Spinal cord (tissue), 10 donors: ENCODE results near the gene UNCX. TPM values are rescaled to one million over a fixed set of nuclear protein-coding genes. Genes with fewer than 3 reads are reported as not detected.
A peak's percentile ranks its signal among the peaks of the same experiment; 100 is the strongest.
"Not testable (repeated sequence)": the region's sequence is repeated elsewhere in the genome, so short reads cannot be mapped to it uniquely, and the experiment has no call there.

Source experiments
- DNase-seq, 6 donors: peaks; one replicate each; pipeline versions ENCODE4 v3.0.0 to v3.0.0-alpha.2; 2013 to 2015; ENCODE audit warnings: low spot score in 6 of 6, low read depth in 4 of 6
- H3K27ac ChIP-seq: one replicate; pipeline ENCODE4 v1.5.1; 2013; ENCODE audit warnings: low read depth, low read length, control low read depth
- H3K27me3 ChIP-seq: one replicate; pipeline ENCODE4 v1.6.1; 2013; ENCODE audit warnings: low read length; ENCODE audit not compliant: control insufficient read depth, insufficient read depth
- H3K36me3 ChIP-seq: one replicate; pipeline ENCODE4 v1.6.1; 2013; ENCODE audit warnings: low read length; ENCODE audit not compliant: control insufficient read depth, insufficient read depth
- H3K4me1 ChIP-seq: one replicate; pipeline ENCODE4 v1.6.1; 2013; ENCODE audit warnings: low read length; ENCODE audit not compliant: control insufficient read depth, insufficient read depth
- H3K4me3 ChIP-seq: one replicate; pipeline ENCODE4 v1.5.1; 2013; ENCODE audit warnings: low read depth, low read length, control low read depth
- H3K9me3 ChIP-seq: one replicate; pipeline ENCODE4 v1.6.1; 2013; ENCODE audit warnings: low read length; ENCODE audit not compliant: control insufficient read depth, insufficient read depth
- WGBS: methylation state at CpG from one replicate; pipeline ENCODE4 v1.1.5; 2013; ENCODE audit warnings: missing lambda C conversion rate; ENCODE audit not compliant: insufficient coverage; 5-methylcytosine and 5-hydroxymethylcytosine counted together
- polyA plus RNA-seq, 2 donors: library from polyadenylated mRNA; unstranded; fragments of 120-200 nt; gene quantifications; one replicate each; pipeline ENCODE4 v1.2.1, GENCODE V29; 2013; ENCODE audit not compliant: insufficient read length in 2 of 2
- total RNA-seq, 2 donors: library from RNA; depleted of rRNA in 1 of 2; stranded (reverse); fragments of 120-200 nt in 1 of 2; fragments of >200 nt in 1 of 2; gene quantifications; one replicate each; pipeline versions ENCODE4 v1.2.3 to v1.2.4, GENCODE V29; 2013 to 2014
- donor health status: healthy.

The UNCX gene
- total and polyA plus RNA-seq, 4 donors = 0.69 to 3.9 (median 2.8) TPM

DNA sequence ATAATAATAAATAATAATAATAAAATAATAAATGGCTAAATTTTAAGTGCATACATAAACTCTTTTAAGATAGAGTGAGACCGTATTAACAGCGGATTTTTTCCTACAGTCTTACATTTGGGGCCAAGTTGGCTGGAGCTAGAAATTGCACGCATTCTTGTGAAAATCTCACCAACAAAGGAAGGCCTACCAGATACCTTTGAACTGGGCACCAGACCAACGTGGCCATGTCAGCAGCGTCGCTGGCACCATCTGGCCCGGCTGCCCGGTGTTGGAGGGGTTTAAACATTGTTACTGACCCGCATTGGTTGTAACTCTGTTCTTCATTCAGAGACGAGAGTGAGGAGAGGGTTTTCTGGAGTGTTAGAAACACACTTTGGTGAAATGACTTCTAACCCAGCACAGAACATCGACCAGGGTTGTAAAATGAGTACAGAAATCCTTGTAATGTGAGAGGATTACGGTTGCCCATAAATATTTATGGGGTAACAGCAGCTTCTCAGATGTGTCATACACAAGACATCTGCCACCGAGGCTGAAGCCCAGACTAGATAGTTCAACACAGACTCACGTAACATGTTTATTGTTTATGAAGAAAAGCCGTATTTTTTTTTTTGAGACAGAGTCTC is 34.6 kb upstream of the UNCX start:
- WGBS = 38% methylated on average over 9 of the region's 15 CpGs

DNA sequence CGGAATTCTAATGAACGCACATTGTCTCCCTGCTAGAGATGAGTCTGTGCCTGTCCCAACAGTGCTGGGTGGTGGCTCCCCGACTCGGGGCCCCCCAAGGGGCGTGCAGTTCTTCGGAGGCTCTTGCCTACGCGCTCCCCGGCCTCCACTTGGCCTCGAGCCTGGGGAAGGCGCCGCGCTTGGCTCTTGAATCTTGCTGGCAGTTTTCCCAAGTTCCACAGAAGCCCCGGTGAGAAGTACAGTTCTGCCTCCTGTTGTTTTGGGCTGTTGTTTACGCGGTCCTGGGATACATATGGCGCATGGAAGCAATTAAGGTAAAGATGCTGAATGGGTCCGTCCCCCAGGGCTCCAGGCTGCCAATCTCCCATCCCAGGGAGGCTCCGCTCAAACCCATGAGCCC is 32.6 kb upstream of the UNCX start:
- WGBS = 42% methylated on average over 17 of the region's 19 CpGs
- Histone ChIP-seq H3K4me1 (peaks cover 7% of the 10 kb centered on the region), H3K36me3 (no peaks in the 10 kb centered on the region), H3K9me3 (no peaks in the 10 kb centered on the region), H3K4me3 (no peak overlapping the region), H3K27me3 (peaks cover 6% of the 10 kb centered on the region), H3K27ac (no peak overlapping the region)
- peak in 2 of 6 donors; percentile 51 to 89 for DNase-seq

More for the DNA sequence above, 34.6 kb upstream of the UNCX start:
- Histone ChIP-seq H3K27me3 (peaks cover 14% of the 10 kb centered on the region), H3K27ac (no peak overlapping the region), H3K9me3 (no peaks in the 10 kb centered on the region), H3K4me1 (peaks cover 13% of the 10 kb centered on the region), H3K36me3 (no peaks in the 10 kb centered on the region), H3K4me3 (no peak overlapping the region)
- peak in 1 of 6 donors; percentile 49 for DNase-seq

DNA sequence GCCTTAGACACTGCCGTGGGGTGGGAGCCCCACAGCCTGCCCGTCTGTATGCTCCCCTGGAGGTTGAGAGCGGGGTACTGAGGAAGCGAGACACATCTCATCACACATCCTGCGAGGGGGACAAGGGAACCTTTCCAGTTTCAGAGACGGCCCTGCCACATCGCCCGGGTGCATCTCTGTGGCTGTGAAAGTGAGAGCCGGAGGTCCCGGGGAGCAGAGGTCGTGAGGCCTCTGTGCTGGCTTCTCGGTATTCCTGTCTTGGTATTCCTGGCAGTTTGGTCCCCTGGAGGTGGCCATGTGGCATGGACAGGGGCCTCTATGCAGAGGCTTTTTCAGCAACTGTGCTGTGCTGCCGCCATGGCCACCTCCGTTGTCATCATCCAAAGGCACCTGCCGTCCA is 30.8 kb upstream of the UNCX start:
- WGBS = 82% methylated on average over 15 of the region's 15 CpGs
- DNase-seq = no peak
- H3K36me3 ChIP-seq = no peaks in the 10 kb centered on the region
- peaks cover 6% of the 10 kb centered on the region for H3K27me3 ChIP-seq
- H3K9me3 ChIP-seq = no peaks in the 10 kb centered on the region
- H3K4me1 ChIP-seq = peaks cover 7% of the 10 kb centered on the region
- H3K27ac ChIP-seq = no peak overlapping the region
- H3K4me3 ChIP-seq = no peak overlapping the region

DNA sequence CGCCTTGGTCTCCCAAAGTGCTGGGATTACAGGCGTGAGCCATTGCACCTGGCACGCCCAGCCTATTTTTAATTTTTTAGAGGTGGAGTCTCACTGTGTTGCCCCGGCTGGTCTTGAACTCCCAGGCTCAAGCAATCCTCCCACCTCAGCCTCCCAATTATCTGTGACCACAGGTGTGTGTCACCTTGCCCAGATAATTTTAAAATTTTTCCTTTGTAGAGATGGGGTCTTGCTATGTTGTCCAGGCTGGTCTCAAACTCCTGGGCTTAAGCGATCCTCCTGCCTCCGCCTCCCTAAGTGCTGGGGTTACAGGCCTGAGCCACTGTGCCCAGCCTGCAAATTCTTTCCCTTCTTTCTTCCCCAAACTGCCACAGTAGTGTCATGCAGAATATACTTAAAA is 29.8 kb upstream of the UNCX start:
- 100% methylated on average over 2 of the region's 6 CpGs for WGBS
- H3K4me3 ChIP-seq, H3K4me1 ChIP-seq, H3K27ac ChIP-seq, H3K27me3 ChIP-seq, H3K36me3 ChIP-seq, H3K9me3 ChIP-seq, DNase-seq: not testable (repeated sequence)

DNA sequence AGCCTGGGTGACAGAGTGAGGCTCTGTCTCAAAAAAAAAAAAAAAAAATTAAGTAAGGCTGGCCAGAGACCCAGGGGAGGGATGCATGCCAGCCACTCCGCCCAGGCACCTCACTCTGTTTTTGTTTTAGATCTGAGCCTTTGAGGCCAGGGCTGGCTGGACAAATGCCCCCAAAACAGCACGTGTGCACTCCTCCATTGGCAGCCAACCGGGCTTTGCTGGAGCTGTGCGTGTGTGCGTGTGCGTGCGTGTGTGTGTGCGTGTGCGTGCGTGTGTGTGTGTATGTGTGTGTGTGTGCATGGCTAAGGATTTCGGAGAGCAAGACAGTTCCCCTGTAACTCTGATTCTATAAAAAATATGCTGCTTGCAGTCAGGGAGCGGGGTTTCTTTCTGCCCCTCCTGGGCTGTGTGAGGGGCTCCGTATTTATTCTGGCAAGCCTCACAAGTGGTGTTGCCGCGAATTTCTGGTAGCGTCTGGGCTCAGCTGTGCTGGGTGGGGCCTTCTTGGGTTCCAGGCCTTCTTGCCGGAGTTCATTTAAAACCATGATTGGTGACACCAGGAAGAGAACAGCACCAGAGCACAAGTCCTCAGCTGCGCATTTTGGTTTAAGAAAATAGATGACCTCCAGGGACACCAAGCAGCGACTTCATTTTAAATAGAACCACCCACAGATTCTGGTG is 28.1 kb upstream of the UNCX start:
- Histone ChIP-seq H3K4me1 (peaks cover 7% of the 10 kb centered on the region), H3K27me3 (peaks cover 8% of the 10 kb centered on the region), H3K9me3 (no peaks in the 10 kb centered on the region), H3K27ac (no peak overlapping the region), H3K36me3 (no peaks in the 10 kb centered on the region), H3K4me3 (no peak overlapping the region)
- DNase-seq = peak in 1 of 6 donors; percentile 37
- WGBS = 54% methylated on average over 12 of the region's 19 CpGs

DNA sequence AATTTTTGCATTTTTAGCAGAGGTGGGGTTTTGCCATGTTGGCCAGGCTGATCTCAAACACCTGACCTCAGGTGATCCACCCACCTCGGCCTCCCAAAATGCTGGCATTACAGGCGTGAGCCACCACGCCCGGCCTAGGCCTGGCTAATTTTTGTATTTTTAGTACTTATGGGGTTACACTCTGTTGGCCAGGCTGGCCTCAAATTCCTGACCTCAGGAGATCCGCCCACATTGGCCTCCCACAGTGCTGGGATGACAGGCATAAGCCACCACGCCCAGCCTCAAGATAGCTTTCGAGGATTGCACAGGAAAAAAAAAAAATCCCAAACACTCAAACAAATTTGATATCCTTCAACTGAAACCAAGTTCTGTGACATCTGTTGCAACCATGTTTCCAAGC is 26.9 kb upstream of the UNCX start:
- peaks cover 11% of the 10 kb centered on the region for H3K27me3 ChIP-seq

DNA sequence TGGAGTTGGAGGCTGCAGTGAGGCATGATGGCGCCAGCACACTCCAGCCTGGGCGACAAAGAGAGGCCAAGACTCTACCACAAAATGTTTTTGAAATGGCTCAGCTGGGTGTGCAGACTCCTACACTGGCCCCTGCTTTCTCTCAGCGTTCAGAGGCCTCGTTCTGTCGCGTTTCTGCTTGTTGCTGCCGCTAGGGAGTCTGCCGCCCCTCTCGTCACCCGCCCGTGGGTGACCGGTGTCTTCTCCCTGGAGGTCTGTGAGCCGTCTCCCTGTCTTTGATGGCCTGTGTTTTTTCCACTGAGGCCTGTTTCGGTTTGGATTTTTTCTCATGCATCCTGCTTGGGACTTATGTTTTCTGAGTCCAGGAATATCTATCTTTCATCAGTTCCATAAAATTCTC is 23.6 kb upstream of the UNCX start:
- WGBS = 69% methylated on average over 14 of the region's 14 CpGs
- no peak for DNase-seq
- Histone ChIP-seq H3K4me3 (no peak overlapping the region), H3K9me3 (no peaks in the 10 kb centered on the region), H3K4me1 (peaks cover 10% of the 10 kb centered on the region), H3K27ac (no peak overlapping the region), H3K27me3 (peaks cover 32% of the 10 kb centered on the region), H3K36me3 (no peaks in the 10 kb centered on the region)

More for the DNA sequence above, 26.9 kb upstream of the UNCX start:
- not testable (repeated sequence) for H3K27ac ChIP-seq, H3K4me3 ChIP-seq, H3K36me3 ChIP-seq, H3K9me3 ChIP-seq, DNase-seq, H3K4me1 ChIP-seq
- WGBS = 76% methylated on average over 2 of the region's 7 CpGs

DNA sequence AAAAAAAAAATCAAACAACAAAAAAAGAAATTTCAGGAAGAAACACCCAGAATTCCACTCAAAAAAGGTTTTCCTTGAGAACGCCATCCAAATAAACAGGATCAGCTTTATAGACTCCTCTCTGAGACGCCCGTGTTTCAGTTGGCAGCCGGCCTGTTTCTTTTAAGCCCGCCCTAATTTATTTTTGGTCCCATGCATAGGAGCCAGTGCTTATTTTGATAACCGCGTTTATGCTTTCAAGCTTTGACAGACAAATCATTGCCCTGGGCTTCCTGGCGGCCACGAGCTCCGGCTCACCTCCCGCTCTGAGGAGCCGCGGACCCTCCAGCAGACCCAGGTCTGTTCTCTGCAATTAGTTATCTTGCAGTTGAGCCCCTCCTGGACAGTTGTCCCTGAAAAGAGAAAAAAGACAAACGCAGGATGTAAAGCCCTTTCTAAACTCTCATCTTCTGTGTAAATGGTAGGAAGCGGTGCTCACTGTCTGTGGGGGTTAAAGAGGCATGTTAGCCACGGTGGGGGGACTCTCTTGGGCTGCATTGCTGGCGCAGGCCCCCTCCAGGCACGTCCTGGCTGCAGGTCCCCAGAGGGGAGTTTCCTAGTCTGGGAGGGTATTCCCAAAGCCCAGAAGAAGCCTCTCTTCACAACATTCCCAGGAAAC is 22.2 kb upstream of the UNCX start:
- H3K4me3 ChIP-seq = no peak overlapping the region
- peaks cover 10% of the 10 kb centered on the region for H3K4me1 ChIP-seq
- peaks cover 39% of the 10 kb centered on the region for H3K27me3 ChIP-seq
- H3K9me3 ChIP-seq = no peaks in the 10 kb centered on the region
- DNase-seq = peak in 1 of 6 donors; percentile 71
- WGBS = 29% methylated on average over 12 of the region's 18 CpGs
- H3K36me3 ChIP-seq = no peaks in the 10 kb centered on the region
- no peak overlapping the region for H3K27ac ChIP-seq

DNA sequence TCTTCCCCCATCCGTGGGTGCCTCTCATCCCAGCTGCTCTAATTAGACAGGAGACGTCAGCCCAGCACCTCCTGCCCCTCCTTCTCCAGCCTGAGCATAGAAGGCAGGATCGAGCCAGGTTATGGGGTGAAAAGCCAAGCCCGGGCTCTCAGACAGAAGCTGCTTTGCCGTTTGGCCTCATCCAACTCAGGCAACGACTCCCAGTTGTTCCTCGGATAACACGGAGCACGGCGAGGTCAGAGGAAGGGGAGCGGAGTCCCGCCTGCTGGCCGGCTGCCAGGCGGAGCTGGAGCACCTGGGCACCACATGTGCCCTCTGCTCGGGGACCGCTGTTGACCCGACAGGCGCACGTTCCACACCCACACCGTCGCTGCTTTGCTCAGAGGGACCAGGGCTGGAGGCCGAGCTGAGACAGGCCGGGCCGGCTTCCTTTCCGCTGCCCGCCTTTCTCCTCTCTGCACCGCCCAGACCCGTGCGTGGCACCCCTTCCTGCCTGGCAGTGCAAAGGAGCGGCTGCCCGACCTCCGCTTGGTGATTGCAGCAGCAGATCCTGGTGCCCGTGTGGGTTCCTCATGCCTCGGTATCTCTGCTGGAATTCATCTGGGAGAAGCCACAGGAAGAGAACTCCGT is 21.6 kb upstream of the UNCX start:
- 43% methylated on average over 35 of the region's 35 CpGs for WGBS
- H3K36me3 ChIP-seq = no peaks in the 10 kb centered on the region
- H3K9me3 ChIP-seq = no peaks in the 10 kb centered on the region
- H3K27ac ChIP-seq = no peak overlapping the region
- H3K4me3 ChIP-seq = no peak overlapping the region
- peak in 1 of 6 donors; percentile 28 for DNase-seq
- peaks cover 39% of the 10 kb centered on the region for H3K27me3 ChIP-seq
- peaks cover 10% of the 10 kb centered on the region for H3K4me1 ChIP-seq
